ENCODE results near the gene FBLN5. TPM values are rescaled to one million over a fixed set of nuclear protein-coding genes. Genes with fewer than 3 reads are reported as not detected.

FBLN5 gene
- total and polyA plus RNA-seq, 2 of the 4 experiments (the other 2 are of a cell fraction), result 10.6 to 76.4 TPM

DNA sequence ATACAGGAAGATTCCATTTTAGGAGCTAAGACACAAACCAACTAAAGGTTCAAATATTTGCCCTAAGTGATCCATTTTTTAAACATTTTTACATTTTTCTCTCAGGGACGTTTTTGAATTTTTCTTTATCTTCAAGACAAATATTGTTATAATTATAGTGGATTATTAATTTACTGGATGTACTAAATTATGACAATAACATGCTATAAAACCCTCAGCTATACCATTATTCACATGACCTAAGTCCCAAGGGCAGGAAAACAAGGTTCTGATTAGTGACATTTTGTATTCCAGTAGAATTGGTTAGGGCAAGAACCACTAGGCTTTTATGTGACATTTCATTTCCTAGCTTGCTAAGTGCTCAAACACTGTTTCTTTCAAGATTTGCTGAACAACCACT is 16.5 kb upstream of the FBLN5 start:
- Histone ChIP-seq H3K9ac (ENCODE audit: low read depth, low read length) (no peak overlapping the region), H3K9me1 (ENCODE audit: insufficient read depth, low read length) (peaks cover 3% of the 10 kb centered on the region), H3K23ac (ENCODE audit: low read depth, low read length) (no peak overlapping the region), H3K4me2 (ENCODE audit: low read depth, low read length) (no peak overlapping the region), H2BK5ac (ENCODE audit: low read depth, low read length, poor library complexity, severe bottlenecking) (no peak overlapping the region), H2BK120ac (ENCODE audit: low read depth, low read length) (no peak overlapping the region), H2BK20ac (ENCODE audit: low read depth, low read length) (no peak overlapping the region), H2AK5ac (ENCODE audit: low read depth, low read length) (no peak overlapping the region), H2BK15ac (ENCODE audit: low read depth, low read length) (no peak overlapping the region), H3K36me3 (ENCODE audit: control insufficient read depth, insufficient read depth, low read length) (peaks cover 7% of the 10 kb centered on the region; the same call in 1 of the 2 replicates), H3K14ac (replicated peaks; ENCODE audit: low read depth, low read length) (no peak overlapping the region), H3K18ac (ENCODE audit: low read depth, low read length) (no peak overlapping the region), H3K4me1 (ENCODE audit: control insufficient read depth, insufficient read depth, low read length) (peaks cover 2% of the 10 kb centered on the region; the same call in 1 of the 2 replicates), H2AFZ (replicated peaks; ENCODE audit: low read length, poor library complexity) (no peak overlapping the region), H3K56ac (ENCODE audit: extremely low read depth, insufficient read depth, low read length) (no peak overlapping the region), H4K5ac (ENCODE audit: low read depth, low read length) (no peak overlapping the region), H3K9me3 (ENCODE audit: control insufficient read depth, insufficient read depth, low read length) (no peaks in the 10 kb centered on the region), H4K91ac (ENCODE audit: insufficient read depth, low read depth, low read length) (no peak overlapping the region), H3K79me1 (ENCODE audit: low read depth in 1 of 2, low read length in 2 of 2) (no peaks in the 10 kb centered on the region; a peak in 1 of 4 replicates), H2AK9ac (replicated peaks; ENCODE audit: low read depth, low read length, poor library complexity) (no peak overlapping the region), H3K27me3 (ENCODE audit: control insufficient read depth, insufficient read depth, low read length) (no peaks in the 10 kb centered on the region), H4K8ac (ENCODE audit: low read depth in 2 of 2, low read length in 2 of 2) (no peak overlapping the region), H3K4ac (ENCODE audit: low read depth, low read length) (no peak overlapping the region), H3K27ac (ENCODE audit: insufficient read depth, low read length) (no peak overlapping the region), H3K4me3 (ENCODE audit: insufficient read depth, low read depth, low read length) (no peak overlapping the region), H4K20me1 (ENCODE audit: insufficient read depth, low read length) (no peaks in the 10 kb centered on the region)
- no TSS peak for BruUV-seq (replicated peaks)
- WGBS, 2 experiments (ENCODE audit: extremely low coverage in 2 of 2, insufficient read length in 1 of 2), result no CpG with 5 or more reads among the region's 1 CpG
- intact Hi-C loops (cut with micrococcal nuclease) (no loop called here), dilution Hi-C loops (cut with HindIII; ENCODE audit: low sequenced_read_pairs, unreplicated experiment) (no loop called here), in situ Hi-C loops (cut with MboI; ENCODE audit: low sequenced_read_pairs) (no loop called here)
- ChIA-PET POLR2A (ENCODE audit: unreplicated experiment) (no interaction called here), CTCF (no interaction called here)
- TF ChIP-seq CHD1 (IDR thresholded peaks at IDR 0.05; ENCODE audit: low read depth, low read length), result no peak
- DNase-seq (no peak), ATAC-seq (ENCODE audit: low read depth) (no peak)

Data from IMR-90 (cell line).